Large intestine (tissue), 12 donors: ENCODE results near the gene PIK3C2A. TPM values are rescaled to one million over a fixed set of nuclear protein-coding genes. Genes with fewer than 3 reads are reported as not detected.
"Not testable (repeated sequence)": the region's sequence is repeated elsewhere in the genome, so short reads cannot be mapped to it uniquely, and the experiment has no call there.

ENCODE experiments used
- DNase-seq, 2 donors: peaks; one replicate each; pipeline versions ENCODE4 v3.0.0 to v3.0.0-alpha.2; 2013
- H3K27ac ChIP-seq: one replicate; pipeline ENCODE4 v1.5.1; 2013; ENCODE audit warnings: low read length
- H3K27me3 ChIP-seq: 2 replicates; pipeline ENCODE4 v1.6.1; 2013; ENCODE audit warnings: low read length; ENCODE audit not compliant: control insufficient read depth, insufficient read depth
- H3K36me3 ChIP-seq: 2 replicates; pipeline ENCODE4 v1.6.1; 2013; ENCODE audit warnings: low read length; ENCODE audit not compliant: control insufficient read depth, insufficient read depth
- H3K4me1 ChIP-seq: one replicate; pipeline ENCODE4 v1.6.1; 2013; ENCODE audit warnings: low read length; ENCODE audit not compliant: control insufficient read depth, insufficient read depth
- H3K4me3 ChIP-seq: one replicate; pipeline ENCODE4 v1.5.1; 2013; ENCODE audit warnings: low read length
- H3K9me3 ChIP-seq: one replicate; pipeline ENCODE4 v1.6.1; 2013; ENCODE audit warnings: mild to moderate bottlenecking, low read depth, low read length, moderate library complexity; ENCODE audit not compliant: control insufficient read depth
- WGBS: methylation state at CpG from one replicate; pipeline ENCODE4 v1.1.5; 2013; ENCODE audit warnings: low lambda C conversion rate; ENCODE audit not compliant: insufficient coverage; 5-methylcytosine and 5-hydroxymethylcytosine counted together
- long read RNA-seq, 11 donors: transcript quantifications; one replicate each; lab custom pipeline, GENCODE V29; 2026
- polyA plus RNA-seq: library from polyadenylated mRNA; unstranded; fragments of 120-200 nt; gene quantifications from one replicate; pipeline ENCODE4 v1.2.1, GENCODE V29; 2013

Gene PIK3C2A, protein sequence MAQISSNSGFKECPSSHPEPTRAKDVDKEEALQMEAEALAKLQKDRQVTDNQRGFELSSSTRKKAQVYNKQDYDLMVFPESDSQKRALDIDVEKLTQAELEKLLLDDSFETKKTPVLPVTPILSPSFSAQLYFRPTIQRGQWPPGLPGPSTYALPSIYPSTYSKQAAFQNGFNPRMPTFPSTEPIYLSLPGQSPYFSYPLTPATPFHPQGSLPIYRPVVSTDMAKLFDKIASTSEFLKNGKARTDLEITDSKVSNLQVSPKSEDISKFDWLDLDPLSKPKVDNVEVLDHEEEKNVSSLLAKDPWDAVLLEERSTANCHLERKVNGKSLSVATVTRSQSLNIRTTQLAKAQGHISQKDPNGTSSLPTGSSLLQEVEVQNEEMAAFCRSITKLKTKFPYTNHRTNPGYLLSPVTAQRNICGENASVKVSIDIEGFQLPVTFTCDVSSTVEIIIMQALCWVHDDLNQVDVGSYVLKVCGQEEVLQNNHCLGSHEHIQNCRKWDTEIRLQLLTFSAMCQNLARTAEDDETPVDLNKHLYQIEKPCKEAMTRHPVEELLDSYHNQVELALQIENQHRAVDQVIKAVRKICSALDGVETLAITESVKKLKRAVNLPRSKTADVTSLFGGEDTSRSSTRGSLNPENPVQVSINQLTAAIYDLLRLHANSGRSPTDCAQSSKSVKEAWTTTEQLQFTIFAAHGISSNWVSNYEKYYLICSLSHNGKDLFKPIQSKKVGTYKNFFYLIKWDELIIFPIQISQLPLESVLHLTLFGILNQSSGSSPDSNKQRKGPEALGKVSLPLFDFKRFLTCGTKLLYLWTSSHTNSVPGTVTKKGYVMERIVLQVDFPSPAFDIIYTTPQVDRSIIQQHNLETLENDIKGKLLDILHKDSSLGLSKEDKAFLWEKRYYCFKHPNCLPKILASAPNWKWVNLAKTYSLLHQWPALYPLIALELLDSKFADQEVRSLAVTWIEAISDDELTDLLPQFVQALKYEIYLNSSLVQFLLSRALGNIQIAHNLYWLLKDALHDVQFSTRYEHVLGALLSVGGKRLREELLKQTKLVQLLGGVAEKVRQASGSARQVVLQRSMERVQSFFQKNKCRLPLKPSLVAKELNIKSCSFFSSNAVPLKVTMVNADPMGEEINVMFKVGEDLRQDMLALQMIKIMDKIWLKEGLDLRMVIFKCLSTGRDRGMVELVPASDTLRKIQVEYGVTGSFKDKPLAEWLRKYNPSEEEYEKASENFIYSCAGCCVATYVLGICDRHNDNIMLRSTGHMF (N-terminal part only)
- 49.8 TPM for polyA plus RNA-seq
- long read RNA-seq, donor 1 = 0 reads
- long read RNA-seq, donor 2, partial matches to known transcripts = 9 of 9 reads
- long read RNA-seq, donor 2, other reads (novel, unspliced or antisense) = 0 of 9 reads
- long read RNA-seq, donor 3 = 0 reads
- long read RNA-seq, donor 4 = 0 reads
- long read RNA-seq, donor 5 = 0 reads
- long read RNA-seq, donor 6 = 0 reads
- long read RNA-seq, donor 7, partial matches to known transcripts = 6 of 6 reads
- long read RNA-seq, donor 7, other reads (novel, unspliced or antisense) = 0 of 6 reads
- long read RNA-seq, donor 8, partial matches to known transcripts = 21 of 21 reads
- long read RNA-seq, donor 8, other reads (novel, unspliced or antisense) = 0 of 21 reads
- long read RNA-seq, donor 9, partial matches to known transcripts = 5 of 5 reads
- long read RNA-seq, donor 9, other reads (novel, unspliced or antisense) = 0 of 5 reads
- long read RNA-seq, donor 10 = 0 reads
- long read RNA-seq, donor 11 = 0 reads

DNA sequence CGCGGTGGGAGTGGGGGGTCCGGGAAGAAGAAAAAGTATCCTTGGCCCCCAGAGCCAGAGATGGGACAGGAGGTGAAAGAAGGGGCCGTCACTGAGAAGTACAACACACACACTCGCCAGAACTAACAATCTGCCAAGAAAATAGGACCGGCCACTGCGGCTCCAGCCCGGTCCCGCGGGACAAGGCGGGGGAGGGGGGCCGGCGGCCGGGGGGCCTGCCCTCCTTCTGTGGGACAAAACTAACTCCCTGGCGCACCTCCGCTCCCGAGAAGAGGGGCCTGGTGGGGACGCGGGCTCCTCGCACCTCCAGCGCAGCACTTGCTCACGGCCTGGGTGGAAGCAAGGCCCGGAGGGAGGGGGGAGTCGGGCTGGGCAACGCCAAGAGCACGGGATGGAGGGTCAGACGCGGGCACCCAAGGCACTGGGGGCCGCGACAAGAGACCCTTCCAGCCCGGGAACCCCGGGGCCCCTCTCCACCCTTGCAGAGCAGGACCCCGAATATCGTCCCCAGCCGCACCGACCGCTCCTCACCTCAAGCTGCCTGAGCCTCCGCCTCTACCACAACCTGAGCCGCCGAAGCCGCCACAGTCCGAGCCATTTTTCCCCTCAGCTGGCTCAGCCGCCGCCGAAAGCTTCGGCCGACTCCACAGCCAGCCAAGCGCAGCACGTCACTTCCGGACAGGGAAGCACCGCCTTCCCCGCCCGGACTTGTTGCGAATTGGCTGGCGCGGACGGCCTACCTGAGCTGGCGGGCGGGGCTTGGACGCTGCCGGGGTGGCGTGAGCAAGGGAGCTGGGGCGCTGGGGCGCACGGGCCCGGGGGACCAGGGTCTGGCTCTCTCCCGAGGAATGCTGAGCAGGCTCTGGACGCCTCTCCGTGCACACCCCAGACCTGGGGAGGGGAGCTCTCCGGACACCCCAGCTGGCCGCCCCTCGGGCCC is at the start of gene PIK3C2A:
Gene PIK3C2A (minus strand): TSS at position 670 of the 940 bp plus-strand sequence. CDS start 38,245 bp downstream, outside the sequence.
- peak within 1 kb of the TSS; percentile 99 for H3K4me3 ChIP-seq
- peaks cover 6% of the 10 kb centered on the region for H3K4me1 ChIP-seq
- DNase-seq = peak; percentile 95 to 97
- no peaks in the 10 kb centered on the region for H3K36me3 ChIP-seq
- H3K27me3 ChIP-seq = no peaks in the 10 kb centered on the region
- H3K9me3 ChIP-seq = no peaks in the 10 kb centered on the region
- H3K27ac ChIP-seq = peak within 1 kb of the TSS; percentile 99
- no CpG with 5 or more reads among the region's 72 CpGs for WGBS

DNA sequence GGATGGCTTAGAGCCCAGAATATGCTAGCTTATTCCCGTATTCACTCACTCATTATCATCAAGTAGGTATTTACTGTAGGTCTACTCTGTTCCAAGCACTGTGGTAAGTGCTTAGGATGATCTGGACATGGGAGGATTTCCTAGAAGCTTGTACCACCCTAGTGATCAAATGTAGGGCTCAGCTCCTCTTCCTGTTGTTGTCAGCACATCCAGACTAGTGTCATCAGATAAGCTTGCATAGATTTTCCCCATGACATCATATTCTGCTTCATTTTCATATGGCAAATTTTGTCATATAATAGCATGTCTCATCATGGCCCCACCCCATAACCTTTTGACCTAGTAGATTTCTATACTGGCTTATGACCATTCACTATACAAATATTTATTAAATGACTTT is 49.4 kb upstream of the PIK3C2A start:
- H3K27me3 ChIP-seq = no peaks in the 10 kb centered on the region
- H3K27ac ChIP-seq = no peak overlapping the region
- H3K4me3 ChIP-seq = no peak overlapping the region
- WGBS = no CpG with 5 or more reads among the region's 1 CpG
- no peak for DNase-seq
- H3K4me1 ChIP-seq = no peaks in the 10 kb centered on the region
- peaks cover 3% of the 10 kb centered on the region for H3K9me3 ChIP-seq
- H3K36me3 ChIP-seq = no peaks in the 10 kb centered on the region

DNA sequence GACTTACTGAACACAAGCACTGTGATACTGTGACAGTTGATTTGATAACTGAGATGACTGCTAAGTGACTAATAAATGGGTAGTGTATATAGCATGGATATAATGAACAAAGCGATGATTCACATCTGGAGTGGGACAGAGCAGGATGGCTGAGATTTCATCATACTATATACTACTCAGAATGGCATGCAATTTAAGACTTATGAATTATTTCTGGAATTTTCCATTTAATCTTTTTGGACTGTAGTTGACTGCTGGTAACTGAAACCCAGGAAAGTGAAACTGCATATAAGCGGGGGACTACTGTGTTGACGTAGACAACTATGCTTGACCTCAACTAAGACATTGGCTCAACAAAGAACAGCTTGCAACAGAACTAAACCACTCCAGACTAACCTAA is 48.7 kb upstream of the PIK3C2A start:
- no peaks in the 10 kb centered on the region for H3K4me1 ChIP-seq
- no peaks in the 10 kb centered on the region for H3K27me3 ChIP-seq
- H3K27ac ChIP-seq = no peak overlapping the region
- peaks cover 3% of the 10 kb centered on the region for H3K9me3 ChIP-seq
- H3K4me3 ChIP-seq = no peak overlapping the region
- no peaks in the 10 kb centered on the region for H3K36me3 ChIP-seq
- no CpG with 5 or more reads among the region's 3 CpGs for WGBS
- DNase-seq = no peak

DNA sequence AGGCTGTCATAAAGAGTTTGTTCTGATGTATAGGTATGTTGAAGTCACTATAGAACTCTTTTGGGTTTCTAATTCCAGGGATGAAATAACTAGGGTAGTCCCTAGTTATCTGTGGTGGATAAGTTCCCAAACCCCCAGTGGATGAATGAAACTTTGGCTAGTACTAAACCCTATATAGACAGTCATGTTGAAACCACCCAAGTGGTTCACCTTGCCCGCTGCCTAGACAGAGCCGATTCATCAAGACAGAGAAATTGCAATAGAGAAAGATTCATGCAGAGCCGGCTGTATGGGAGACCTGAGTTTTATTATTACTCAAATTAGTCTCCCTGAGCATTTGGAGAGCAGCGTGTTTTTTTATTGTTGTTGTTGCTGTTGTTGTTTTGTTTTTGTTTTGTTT is 44.9 kb upstream of the PIK3C2A start:
- Histone ChIP-seq H3K36me3 (no peaks in the 10 kb centered on the region), H3K4me1 (no peaks in the 10 kb centered on the region), H3K27me3 (no peaks in the 10 kb centered on the region), H3K27ac (no peak overlapping the region), H3K9me3 (no peaks in the 10 kb centered on the region), H3K4me3 (no peak overlapping the region)
- DNase-seq = no peak
- WGBS = no CpG with 5 or more reads among the region's 4 CpGs

DNA sequence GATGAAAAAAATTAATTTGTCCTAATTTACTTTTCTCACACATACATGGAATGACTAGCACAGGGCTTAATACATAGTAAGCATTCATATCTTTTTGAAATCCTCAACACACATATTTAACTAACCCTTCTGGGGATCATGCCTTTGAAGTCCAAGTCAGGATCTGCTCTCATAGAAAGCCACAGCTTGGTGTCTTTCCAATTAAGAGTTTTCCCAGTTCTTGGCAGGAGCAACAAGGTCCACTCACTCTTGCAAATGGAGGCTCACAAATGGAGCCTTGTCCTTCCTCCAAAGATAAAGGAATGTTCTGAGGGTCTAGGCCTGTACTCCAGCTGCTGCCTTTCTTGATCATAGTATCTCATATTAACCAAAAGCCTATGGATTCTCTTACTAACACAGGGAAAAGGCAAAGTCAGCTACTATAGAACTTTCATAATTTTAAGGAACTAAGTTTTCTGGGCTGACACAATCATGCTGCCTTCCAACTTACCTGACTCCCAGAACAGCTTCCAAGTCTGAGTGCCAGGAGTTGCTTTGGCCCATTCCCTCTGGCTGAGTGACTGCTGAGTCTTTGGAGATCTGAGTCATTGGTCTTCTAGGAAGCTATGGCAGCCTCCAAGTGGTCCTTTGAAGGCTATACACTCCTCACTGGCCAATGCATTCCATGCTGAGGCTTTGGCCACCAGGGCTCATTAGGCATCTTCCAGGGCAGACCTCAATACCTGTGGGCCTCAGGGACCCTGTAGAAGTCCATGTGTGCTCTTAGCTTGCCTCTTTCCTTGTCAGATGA is 43.0 kb upstream of the PIK3C2A start:
- Histone ChIP-seq H3K4me1 (no peaks in the 10 kb centered on the region), H3K27ac (no peak overlapping the region), H3K36me3 (no peaks in the 10 kb centered on the region), H3K4me3 (no peak overlapping the region), H3K27me3 (no peaks in the 10 kb centered on the region), H3K9me3 (no peaks in the 10 kb centered on the region)
- no peak for DNase-seq

DNA sequence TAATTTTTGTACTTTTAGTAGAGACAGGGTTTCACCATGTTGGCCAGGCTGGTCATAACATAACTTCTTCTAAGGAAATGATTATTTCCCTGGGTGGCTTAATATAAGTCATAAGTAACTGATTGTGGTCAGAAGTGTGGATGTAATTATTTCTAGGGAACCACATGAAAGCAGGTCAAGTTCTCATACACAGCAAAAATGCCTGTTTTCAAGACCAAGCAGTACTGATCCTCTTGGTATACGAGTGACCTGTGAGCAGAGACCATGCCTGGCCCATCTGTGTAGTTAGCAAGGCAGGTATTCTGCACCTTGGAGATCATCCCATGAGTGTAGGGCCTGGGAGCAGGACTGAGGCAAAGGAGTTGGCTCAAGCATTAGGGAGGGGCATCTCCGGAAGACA is 36.3 kb upstream of the PIK3C2A start:
- no peak for DNase-seq
- Histone ChIP-seq H3K9me3 (no peaks in the 10 kb centered on the region), H3K4me3 (no peak overlapping the region), H3K27ac (no peak overlapping the region), H3K27me3 (no peaks in the 10 kb centered on the region), H3K36me3 (no peaks in the 10 kb centered on the region), H3K4me1 (no peaks in the 10 kb centered on the region)
- 40% methylated on average over 1 of the region's 2 CpGs for WGBS

DNA sequence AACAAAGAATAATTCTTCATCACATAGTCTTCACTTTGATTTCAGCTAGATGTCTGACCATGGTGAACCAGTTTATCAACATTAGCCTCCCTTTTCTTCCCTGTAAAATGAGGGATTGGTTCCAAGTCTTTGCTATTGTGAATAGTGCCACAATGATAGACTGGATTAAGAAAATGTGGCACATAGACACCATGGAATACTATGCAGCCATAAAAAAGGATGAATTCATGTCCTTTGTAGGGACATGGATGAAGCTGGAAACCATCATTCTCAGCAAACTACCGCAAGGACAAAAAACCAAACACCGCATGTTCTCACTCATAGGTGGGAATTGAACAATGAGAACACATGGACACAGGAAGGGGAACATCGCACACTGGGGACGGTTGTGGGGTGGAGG is 35.2 kb upstream of the PIK3C2A start:
- H3K9me3 ChIP-seq, H3K27me3 ChIP-seq, H3K27ac ChIP-seq, H3K4me1 ChIP-seq, H3K36me3 ChIP-seq, DNase-seq, H3K4me3 ChIP-seq: not testable (repeated sequence)
- WGBS = no CpG with 5 or more reads among the region's 4 CpGs

DNA sequence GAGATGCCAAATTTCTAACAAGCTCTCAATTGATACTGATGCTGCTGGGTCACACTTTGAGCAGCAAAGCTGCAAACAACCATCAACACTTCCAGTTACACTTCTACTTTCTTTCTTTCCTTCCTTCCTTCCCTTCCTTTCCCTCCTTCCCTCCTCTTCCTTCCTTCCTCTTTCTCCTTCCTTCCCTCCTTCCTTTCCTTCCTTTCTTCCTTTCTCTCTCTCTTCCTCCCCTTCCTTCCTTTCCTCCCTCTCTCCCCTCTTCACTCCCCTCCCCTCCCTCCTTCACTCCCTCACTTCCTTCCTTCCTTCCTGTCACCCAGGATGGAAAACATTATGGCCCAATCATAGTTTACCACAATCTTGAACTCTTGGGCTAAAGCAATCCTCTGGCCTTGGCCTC is 33.0 kb upstream of the PIK3C2A start:
- Histone ChIP-seq H3K4me1 (no peaks in the 10 kb centered on the region), H3K4me3 (no peak overlapping the region), H3K27ac (no peak overlapping the region), H3K36me3 (no peaks in the 10 kb centered on the region), H3K9me3 (no peaks in the 10 kb centered on the region), H3K27me3 (no peaks in the 10 kb centered on the region)
- DNase-seq = no peak
